ENCODE data around the gene GNS.

The GNS gene

GRCh38 chr12:64680235-64680634, 79.0 kb downstream of the GNS start:
- TF ChIP-seq CTCF (IDR thresholded peaks at IDR 0.05; ENCODE audit: low read depth, low read length, missing control alignments): no peak

GRCh38 chr12:64679487-64680001, 79.7 kb downstream of the GNS start:
- peak; percentile 73 for DNase-seq
- no peak for TF ChIP-seq CTCF (IDR thresholded peaks at IDR 0.05; ENCODE audit: low read depth, low read length, missing control alignments)
- Histone ChIP-seq H3K27me3 (replicated peaks) (no peaks in the 10 kb centered on the region), H3K4me3 (ENCODE audit: low read depth, low read length) (peak overlapping the region; percentile 13), H3K36me3 (replicated peaks) (no peaks in the 10 kb centered on the region), H3K27ac (peak overlapping the region; percentile 51)
- in situ Hi-C loops (cut with HindIII; ENCODE audit: low pct_ligation_motif_present, low sequenced_read_pairs): no loop called here

More at GRCh38 chr12:64680235-64680634, 79.0 kb downstream of the GNS start:
- in situ Hi-C loops (cut with HindIII; ENCODE audit: low pct_ligation_motif_present, low sequenced_read_pairs): no loop called here
- peak overlapping the region; percentile 51 for H3K27ac ChIP-seq
- no peak overlapping the region for H3K4me3 ChIP-seq (ENCODE audit: low read depth, low read length)
- no peaks in the 10 kb centered on the region for H3K27me3 ChIP-seq (replicated peaks)
- no peak for DNase-seq
- no peaks in the 10 kb centered on the region for H3K36me3 ChIP-seq (replicated peaks)

DNA sequence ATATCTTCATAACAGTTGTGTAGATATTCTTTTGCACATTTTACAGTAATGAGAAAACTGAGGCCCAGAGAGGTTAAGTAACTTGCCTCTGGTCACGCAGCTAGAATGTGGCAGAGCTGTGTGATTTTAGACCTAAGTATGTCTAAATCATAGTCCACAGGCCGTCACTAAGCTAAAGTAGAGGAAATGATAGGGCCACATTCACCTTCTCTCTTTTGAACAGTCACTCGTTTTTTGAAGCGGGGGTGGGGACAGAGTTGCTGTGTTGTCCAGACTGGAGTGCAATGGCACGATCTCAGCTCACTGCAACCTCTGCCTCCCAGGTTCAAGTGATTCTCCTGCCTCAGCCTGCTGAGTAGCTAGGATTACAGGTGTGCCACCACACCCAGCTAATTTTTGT, 80.4 kb downstream of the GNS start:
- TF ChIP-seq CTCF (IDR thresholded peaks at IDR 0.05; ENCODE audit: low read depth, low read length, missing control alignments): no peak
- Histone ChIP-seq H3K27ac (peak overlapping the region; percentile 51), H3K27me3 (replicated peaks) (no peaks in the 10 kb centered on the region), H3K36me3 (replicated peaks) (no peaks in the 10 kb centered on the region), H3K4me3 (ENCODE audit: low read depth, low read length) (no peak overlapping the region)
- in situ Hi-C loops (cut with HindIII; ENCODE audit: low pct_ligation_motif_present, low sequenced_read_pairs): no loop called here
- DNase-seq: no peak

DNA sequence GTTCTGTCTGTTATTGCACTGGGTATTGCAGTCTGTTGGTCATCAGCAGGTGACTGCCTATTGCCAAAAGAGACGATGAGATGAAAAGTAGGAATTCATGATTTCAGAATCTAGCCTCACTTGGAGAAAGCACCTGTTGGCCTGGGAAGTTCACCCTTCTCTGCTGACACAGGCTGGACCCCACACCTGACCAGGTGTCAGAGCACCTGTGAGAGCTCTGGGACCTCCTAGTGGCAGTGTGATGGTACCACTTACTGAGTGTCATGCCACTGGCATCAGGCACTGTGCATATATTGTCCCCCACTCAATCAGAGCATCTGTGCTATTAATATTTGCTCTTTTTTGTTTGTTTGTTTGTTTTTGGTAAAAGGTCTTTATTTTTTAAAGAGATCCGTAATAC, 81.0 kb downstream of the GNS start:
- in situ Hi-C loops (cut with HindIII; ENCODE audit: low pct_ligation_motif_present, low sequenced_read_pairs): no loop called here
- no peak for DNase-seq
- H3K4me3 ChIP-seq (ENCODE audit: low read depth, low read length): no peak overlapping the region
- H3K27me3 ChIP-seq (replicated peaks): no peaks in the 10 kb centered on the region
- TF ChIP-seq CTCF (IDR thresholded peaks at IDR 0.05; ENCODE audit: low read depth, low read length, missing control alignments): peak; percentile 9
- no peak overlapping the region for H3K27ac ChIP-seq
- no peaks in the 10 kb centered on the region for H3K36me3 ChIP-seq (replicated peaks)

DNA sequence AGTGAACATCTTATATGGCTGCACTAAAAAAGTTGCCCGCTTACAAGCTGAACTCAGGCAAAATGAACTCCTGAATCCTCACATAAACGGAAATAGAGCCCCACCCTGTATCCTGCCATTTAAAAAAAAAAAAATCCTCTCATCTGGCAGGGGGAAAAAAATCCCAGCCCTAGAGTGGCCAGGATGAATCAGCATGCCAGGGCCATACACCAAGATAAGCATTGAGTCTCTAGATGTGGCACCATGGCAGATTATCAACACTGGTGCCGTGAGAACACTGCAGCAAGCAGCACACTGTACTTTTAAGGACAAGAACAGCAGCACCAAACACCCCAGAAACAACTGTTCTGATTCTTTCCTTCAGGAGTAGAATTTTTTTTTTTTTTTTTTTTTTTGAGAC, 83.4 kb downstream of the GNS start:
- no peaks in the 10 kb centered on the region for H3K27me3 ChIP-seq (replicated peaks)
- H3K27ac ChIP-seq: no peak overlapping the region
- TF ChIP-seq CTCF (IDR thresholded peaks at IDR 0.05; ENCODE audit: low read depth, low read length, missing control alignments): no peak
- in situ Hi-C loops (cut with HindIII; ENCODE audit: low pct_ligation_motif_present, low sequenced_read_pairs): no loop called here
- DNase-seq: peak; percentile 28
- H3K36me3 ChIP-seq (replicated peaks): no peaks in the 10 kb centered on the region
- no peak overlapping the region for H3K4me3 ChIP-seq (ENCODE audit: low read depth, low read length)

- in situ Hi-C loops (cut with HindIII; ENCODE audit: low pct_ligation_motif_present, low sequenced_read_pairs): no loop called here
- no peak overlapping the region for H3K27ac ChIP-seq
- no peak for TF ChIP-seq CTCF (IDR thresholded peaks at IDR 0.05; ENCODE audit: low read depth, low read length, missing control alignments)
- no peaks in the 10 kb centered on the region for H3K27me3 ChIP-seq (replicated peaks)
- no peak for DNase-seq
- H3K36me3 ChIP-seq (replicated peaks): no peaks in the 10 kb centered on the region
- no peak overlapping the region for H3K4me3 ChIP-seq (ENCODE audit: low read depth, low read length)
Measured at GRCh38 chr12:64674367-64674922, 84.8 kb downstream of the GNS start.
